Measurements from ENCODE around the gene AUTS2. TPM values are rescaled to one million over a fixed set of nuclear protein-coding genes. Genes with fewer than 3 reads are reported as not detected.

The AUTS2 gene
- polyA plus RNA-seq, 3 donors = 0.08 to 0.35 TPM; not detected in 1

- Histone ChIP-seq H3K4me1 (ENCODE audit: control insufficient read depth in 1 of 2, insufficient read depth in 2 of 2, low read length in 2 of 2) (no peaks in the 10 kb centered on the region), H3K36me3 (replicated peaks in 1 of 2; ENCODE audit: control insufficient read depth in 1 of 2, insufficient read depth in 2 of 2, low read length in 2 of 2) (no peaks in the 10 kb centered on the region), H3K27ac (ENCODE audit: low read depth in 1 of 2, low read length in 2 of 2) (no peak overlapping the region), H2AFZ (ENCODE audit: insufficient read depth, low read depth, low read length, poor library complexity, severe bottlenecking) (no peak overlapping the region), H3K27me3 (ENCODE audit: control insufficient read depth in 2 of 2, insufficient read depth in 2 of 2, low read length in 2 of 2) (no peaks in the 10 kb centered on the region), H3K79me2 (ENCODE audit: insufficient read depth, low read length) (no peaks in the 10 kb centered on the region), H3K9ac (ENCODE audit: insufficient read depth, low read length, poor library complexity, severe bottlenecking) (no peak overlapping the region), H4K20me1 (ENCODE audit: insufficient read depth, low read length) (no peaks in the 10 kb centered on the region), H3K4me3 (replicated peaks in 1 of 3; ENCODE audit: low read depth in 2 of 3, low read length in 3 of 3) (no peak overlapping the region), H3K9me3 (replicated peaks in 1 of 2; ENCODE audit: control insufficient read depth in 1 of 2, insufficient read depth in 1 of 2, low read length in 2 of 2) (peaks cover 4 to 10% of the 10 kb centered on the region in 2 donors), H3K4me2 (replicated peaks; ENCODE audit: extremely low read depth, low read length, poor library complexity, severe bottlenecking) (no peak overlapping the region)
- Mint-ChIP-seq H3K36me3 (no peaks in the 10 kb centered on the region), H3K27me3 (ENCODE audit: low read depth in 3 of 3) (no peaks in the 10 kb centered on the region), H3K27ac (no peak overlapping the region), H3K9me3 (peaks cover 0 to 17% (median 9%) of the 10 kb centered on the region in 7 donors), H3K4me3 (no peak overlapping the region), H3K4me1 (no peaks in the 10 kb centered on the region)
- WGBS (ENCODE audit: insufficient coverage) = 100% methylated on average over 1 of the region's 1 CpG
- intact Hi-C loops (cut with micrococcal nuclease) = no loop called here
- no peak for TF ChIP-seq CTCF (IDR thresholded peaks at IDR 0.05)
- no peak for DNase-seq
Observed at GRCh38 chr7:70554646-70555045, 956.4 kb downstream of the AUTS2 start.

DNA sequence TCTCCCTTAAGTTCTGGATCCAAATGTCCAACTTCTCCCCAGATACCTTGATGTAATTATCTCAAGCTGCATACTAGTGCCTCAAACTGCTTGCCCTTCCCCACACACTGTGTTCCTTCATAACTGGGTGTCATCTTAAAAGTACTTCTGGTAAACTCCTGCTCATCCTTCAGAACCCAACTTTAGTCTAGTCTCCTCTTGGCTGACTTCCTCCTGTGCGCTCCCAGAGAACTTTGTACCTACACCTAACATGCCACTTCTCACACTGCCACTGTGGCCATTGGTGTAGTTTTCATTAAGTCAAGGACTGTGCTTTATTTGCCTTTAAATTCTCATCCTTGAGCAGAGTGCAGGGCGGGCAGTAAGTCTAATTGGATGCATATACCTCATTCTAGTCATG lies 958.5 kb downstream of the AUTS2 start:
- 100% methylated on average over 1 of the region's 2 CpGs for WGBS (ENCODE audit: insufficient coverage)
- intact Hi-C loops (cut with micrococcal nuclease) = no loop called here

More for the DNA sequence above, 958.5 kb downstream of the AUTS2 start:
- H3K36me3 ChIP-seq (replicated peaks in 1 of 2; ENCODE audit: control insufficient read depth in 1 of 2, insufficient read depth in 2 of 2, low read length in 2 of 2) = no peaks in the 10 kb centered on the region
- H3K27ac ChIP-seq (ENCODE audit: low read depth in 1 of 2, low read length in 2 of 2) = no peak overlapping the region
- peaks cover 0 to 2% (median 0%) of the 10 kb centered on the region in 3 donors for H3K27me3 Mint-ChIP-seq (ENCODE audit: low read depth in 3 of 3)
- H3K79me2 ChIP-seq (ENCODE audit: insufficient read depth, low read length) = no peaks in the 10 kb centered on the region
- no peak for DNase-seq
- no peak overlapping the region for H3K4me2 ChIP-seq (replicated peaks; ENCODE audit: extremely low read depth, low read length, poor library complexity, severe bottlenecking)
- no peaks in the 10 kb centered on the region for H3K27me3 ChIP-seq (ENCODE audit: control insufficient read depth in 2 of 2, insufficient read depth in 2 of 2, low read length in 2 of 2)
- H3K4me3 Mint-ChIP-seq = no peak overlapping the region
- peaks cover 4 to 10% of the 10 kb centered on the region in 2 donors for H3K9me3 ChIP-seq (replicated peaks in 1 of 2; ENCODE audit: control insufficient read depth in 1 of 2, insufficient read depth in 1 of 2, low read length in 2 of 2)
- peaks cover 0 to 15% (median 7%) of the 10 kb centered on the region in 7 donors for H3K9me3 Mint-ChIP-seq
- no peak overlapping the region for H3K9ac ChIP-seq (ENCODE audit: insufficient read depth, low read length, poor library complexity, severe bottlenecking)
- no peak for TF ChIP-seq CTCF (IDR thresholded peaks at IDR 0.05)
- no peaks in the 10 kb centered on the region for H4K20me1 ChIP-seq (ENCODE audit: insufficient read depth, low read length)
- H3K4me1 ChIP-seq (ENCODE audit: control insufficient read depth in 1 of 2, insufficient read depth in 2 of 2, low read length in 2 of 2) = no peaks in the 10 kb centered on the region
- no peak overlapping the region for H2AFZ ChIP-seq (ENCODE audit: insufficient read depth, low read depth, low read length, poor library complexity, severe bottlenecking)
- no peak overlapping the region for H3K4me3 ChIP-seq (replicated peaks in 1 of 3; ENCODE audit: low read depth in 2 of 3, low read length in 3 of 3)
- H3K36me3 Mint-ChIP-seq = no peaks in the 10 kb centered on the region
- H3K27ac Mint-ChIP-seq = no peak overlapping the region
- H3K4me1 Mint-ChIP-seq = no peaks in the 10 kb centered on the region

Data from CD14-positive monocyte (primary cell).